NCI-H774 (cell line): ENCODE data around the gene ERBIN.
"Not testable (repeated sequence)": the region's sequence is repeated elsewhere in the genome, so short reads cannot be mapped to it uniquely, and the experiment has no call there.

Source experiments
- DNase-seq: peaks from one replicate; lab custom pipeline; 2025; lab: John Stamatoyannopoulos, UW

Gene ERBIN

DNA sequence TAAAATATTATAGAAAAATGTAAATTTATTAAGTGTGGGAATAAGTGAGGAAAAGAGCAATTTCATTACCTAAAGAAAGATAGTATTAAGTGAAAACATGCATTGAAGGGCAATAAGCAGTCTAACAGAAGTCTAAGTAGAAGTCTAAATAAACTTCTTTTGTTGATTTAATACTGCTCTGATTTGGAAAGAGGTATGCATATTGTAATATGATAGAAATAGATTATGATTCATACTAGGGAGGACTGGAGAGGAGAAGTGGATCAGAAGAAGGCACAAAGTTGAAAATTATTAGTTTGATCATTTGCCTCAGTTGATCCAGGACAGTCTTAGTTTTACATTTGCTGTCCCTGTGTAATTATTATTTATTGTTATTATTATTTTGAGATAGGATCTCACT is 6.6 kb upstream of the ERBIN start:
- no peak for DNase-seq

DNA sequence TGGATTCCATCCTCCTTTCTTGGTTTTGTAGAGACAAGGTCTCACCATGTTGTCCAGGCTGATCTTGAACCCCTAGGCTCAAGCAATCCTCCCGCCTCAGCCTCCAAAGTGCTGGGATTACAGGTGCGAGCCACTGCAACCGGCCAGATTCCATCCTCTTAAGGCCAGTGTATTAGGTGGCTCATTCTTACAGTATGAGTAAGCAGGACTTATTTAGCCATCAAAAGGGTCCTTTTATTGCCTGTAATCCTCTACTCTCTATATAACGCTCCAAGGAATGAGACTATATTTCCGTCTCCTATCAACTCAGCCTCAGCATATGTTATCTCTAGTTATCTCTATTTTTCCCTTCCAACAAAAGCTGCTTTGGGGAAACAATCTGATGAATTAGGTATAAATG is 3.0 kb upstream of the ERBIN start:
- DNase-seq: no peak

DNA sequence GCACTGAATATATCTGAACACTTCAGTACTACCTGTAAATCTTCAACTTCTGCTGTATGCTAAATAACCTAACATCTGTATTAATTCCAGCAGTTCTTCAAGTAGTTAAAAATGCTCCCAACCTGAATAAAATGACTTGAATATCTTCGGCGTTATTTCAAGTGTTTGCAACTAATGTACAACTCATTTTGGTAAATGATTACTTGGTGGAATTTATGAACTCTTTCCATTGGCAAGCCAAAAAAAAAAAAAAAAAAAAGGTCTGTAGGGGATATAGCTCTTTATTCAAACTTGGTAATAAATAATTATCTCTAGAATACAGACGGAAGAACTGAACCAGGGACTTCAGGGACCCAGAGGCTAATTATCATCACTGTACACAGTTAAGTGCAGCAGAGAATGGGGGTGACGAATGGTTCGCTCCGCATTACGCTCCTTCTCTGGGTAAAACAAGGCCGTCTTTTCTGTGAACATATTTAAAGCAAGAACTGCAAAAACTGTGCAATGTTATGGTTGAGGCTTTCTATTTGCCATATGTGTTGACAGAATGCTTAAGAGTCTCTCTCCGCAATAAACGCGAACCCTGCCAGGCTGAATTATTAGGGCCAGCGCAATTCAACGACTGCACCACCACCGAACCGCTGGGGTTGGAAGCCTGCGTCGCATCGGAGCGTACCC is 1.9 kb upstream of the ERBIN start:
- DNase-seq: peak; percentile 46

DNA sequence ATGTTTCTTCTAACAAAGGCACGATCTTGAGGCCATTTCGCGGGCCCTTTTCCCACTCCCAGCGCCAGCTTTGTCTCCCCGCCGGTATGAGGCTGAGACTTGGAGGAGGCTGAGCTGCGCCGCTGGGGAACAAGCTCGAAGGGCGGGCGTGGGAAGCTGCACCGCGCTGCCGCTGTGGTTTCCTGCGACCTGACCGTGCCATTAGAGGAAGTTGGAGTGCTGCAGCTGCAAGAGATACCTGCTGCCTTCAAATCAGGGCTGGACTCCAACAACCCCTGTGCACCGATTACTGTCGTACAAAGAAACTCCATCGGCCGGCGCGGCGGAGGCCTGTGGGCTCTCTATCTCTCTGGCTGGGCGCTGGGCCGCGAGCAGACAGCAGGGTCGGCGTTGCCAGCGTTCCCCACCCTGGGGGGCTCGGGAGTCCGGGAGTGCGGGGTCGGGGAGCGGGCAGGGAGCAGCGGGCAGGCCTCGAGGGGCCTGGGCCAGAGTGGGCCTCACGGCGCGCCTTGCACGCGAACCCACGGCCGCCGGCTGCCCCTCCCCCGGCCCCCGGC is 1.3 kb upstream of the ERBIN start:
- DNase-seq: no peak

DNA sequence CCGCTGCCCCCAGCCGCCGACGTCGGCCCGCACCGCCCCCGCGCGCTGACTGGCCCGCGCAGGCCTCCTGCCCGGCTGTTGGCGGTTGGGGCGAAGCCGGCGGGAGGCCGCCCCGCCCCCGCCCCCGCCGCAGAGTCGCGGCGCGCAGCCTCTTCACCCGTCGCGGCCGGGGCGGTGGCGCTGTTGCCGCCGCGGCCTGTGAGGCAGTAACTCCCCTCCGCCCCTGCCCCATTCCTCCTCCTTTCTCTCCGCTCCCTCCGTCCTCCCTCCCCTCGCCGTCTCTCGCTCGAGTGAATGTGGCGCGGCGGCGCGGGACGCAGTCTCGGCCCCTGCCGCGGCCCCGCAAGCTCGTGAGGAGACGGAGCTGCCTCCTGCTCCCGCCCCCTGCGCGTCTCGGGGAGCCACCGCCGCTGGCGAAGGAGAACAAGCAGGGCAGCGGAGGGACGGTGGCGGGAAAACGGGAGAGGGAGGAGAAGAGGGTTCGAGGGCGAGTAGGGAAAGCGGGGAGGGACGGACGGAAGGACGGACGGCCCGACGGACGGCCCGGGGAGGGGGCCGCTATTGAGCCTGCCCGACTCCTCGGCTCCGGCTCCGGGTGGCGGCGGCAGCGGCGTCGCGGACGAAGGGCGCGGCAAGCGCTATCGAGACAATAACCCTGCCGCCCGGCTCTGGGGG is 637 bp upstream of the ERBIN start:
- DNase-seq: peak; percentile 89

DNA sequence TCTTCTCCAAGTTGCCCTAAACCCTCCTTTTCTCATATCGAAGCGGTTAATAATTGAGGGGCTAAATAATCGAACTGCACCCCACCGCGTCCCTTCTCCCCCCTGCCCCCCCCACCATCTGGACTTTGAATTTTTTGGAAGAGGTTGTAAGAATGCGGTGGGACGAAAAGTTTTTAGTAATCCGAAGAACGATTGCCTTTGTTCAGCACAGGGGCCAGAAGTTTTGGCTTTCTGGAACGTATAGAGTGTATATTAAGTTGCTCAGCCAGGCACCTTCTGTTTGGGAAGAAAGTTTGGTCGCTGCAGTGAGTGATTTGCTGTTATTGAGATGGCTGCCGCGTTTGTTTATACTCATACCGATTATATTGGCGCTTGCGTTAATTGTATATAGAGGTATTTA is 518 bp downstream of the ERBIN start:
- no peak for DNase-seq

DNA sequence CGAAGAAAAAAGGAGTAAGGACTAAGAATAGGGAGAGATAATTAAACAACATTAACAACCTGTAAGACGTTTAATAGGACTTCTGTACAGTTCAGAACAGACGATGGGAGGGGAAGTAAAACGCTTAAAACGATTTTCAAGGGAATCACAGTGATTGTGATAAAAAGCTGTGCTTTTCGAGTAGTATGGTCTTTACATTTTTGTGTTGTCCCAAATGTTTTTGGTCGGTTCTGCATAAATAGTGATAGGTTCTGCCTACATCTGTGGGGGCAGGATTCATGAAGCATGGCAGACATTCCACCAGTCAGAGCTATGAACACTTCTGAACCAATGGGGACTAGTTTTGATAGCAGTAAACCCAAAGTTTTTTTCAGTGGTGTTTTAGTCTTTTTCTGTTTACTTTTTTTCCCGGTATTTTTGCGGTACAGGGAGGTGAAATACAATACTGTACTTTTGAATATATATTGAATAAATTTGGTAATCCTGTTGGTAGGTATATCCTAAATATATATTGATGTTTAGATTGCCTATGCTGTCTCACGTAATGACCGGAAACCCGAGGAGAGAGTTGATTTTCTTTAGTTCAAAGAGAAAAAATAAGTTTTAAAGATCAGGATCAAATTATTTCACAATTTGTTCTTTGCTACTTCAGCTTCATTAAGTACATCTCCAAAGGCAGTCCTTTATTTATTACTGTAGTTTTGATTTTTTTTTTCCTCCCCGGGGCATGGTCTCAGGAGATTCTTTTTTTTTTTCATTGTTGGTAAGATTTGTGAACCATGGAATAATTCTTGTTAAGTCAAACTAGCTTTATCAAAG is 1.3 kb downstream of the ERBIN start:
- no peak for DNase-seq

DNA sequence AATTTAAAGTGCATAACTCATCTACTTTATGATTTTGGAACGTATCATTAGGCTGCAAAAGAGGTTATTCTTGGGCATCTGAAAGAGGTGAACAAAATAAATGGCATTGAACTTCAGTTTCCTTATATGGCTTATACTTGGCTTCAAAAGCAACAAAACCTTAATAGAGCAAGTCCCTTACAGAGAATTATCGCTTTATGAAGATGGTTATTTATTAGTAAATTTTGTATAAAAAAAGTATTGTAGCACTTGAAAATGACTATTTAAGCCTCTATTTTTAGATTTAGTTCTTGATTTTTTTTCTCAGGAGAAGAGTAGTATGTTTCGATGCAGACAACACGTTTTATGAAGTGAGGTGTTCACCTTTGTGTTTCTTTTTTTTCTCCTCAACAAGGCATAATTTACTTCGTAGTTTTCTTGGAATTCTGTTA is 2.0 kb downstream of the ERBIN start:
- DNase-seq: no peak

DNA sequence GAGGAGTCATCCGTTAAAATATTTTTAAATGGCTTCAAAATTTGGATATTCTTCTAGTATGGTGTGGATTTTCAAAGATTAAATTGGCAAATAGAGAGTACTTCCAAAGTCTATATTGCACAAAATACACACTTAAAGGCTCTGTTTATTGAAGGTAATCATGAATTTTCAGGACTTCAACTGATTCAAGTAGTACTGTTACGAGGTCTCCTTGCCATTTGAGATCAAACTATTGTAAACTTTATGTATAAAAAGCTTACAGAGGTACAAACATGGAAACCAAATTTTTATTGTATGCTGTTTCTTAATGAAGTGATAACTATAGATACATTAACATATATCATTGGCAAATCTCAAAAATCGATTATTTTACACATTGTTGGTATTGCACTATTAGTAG is 2.5 kb downstream of the ERBIN start:
- no peak for DNase-seq

DNA sequence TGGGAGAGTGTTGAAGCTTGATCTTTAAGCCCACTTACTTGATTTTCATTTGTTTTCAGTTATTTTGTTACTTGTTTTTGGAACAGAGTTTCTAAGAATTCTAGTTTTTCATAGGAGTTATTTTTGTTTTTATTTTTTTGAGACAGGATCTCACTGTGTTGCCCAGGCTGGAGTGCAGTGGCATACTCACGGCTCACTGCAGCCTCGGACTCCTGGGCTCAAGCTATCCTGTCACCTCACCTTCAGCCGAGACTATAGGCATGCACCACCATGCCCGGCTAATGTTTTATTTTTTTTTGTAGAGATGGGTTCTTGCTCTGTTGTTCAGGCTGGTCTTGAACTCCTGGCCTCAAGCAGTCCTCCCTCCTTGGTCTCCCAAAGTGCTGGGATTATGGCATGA is 6.3 kb downstream of the ERBIN start:
- no peak for DNase-seq

DNA sequence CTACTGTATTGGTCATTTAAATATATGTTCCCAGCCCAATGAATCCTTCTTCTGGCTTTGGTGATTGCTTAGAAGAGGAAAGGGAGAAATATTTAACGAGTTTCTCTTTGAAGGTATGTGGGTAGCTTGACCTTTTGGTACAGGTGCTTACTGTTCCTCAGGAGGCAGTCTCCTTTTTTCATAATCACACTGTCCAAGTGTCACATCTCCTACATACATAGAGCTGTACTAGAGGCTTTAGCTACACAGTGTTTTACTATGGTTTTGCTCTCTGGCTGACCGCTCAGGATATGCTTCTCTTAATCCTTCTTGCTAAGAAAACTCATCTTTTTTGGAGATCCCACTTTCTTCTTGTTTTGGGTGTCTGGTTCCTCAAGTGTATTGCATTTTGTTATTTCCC is 6.9 kb downstream of the ERBIN start:
- DNase-seq: no peak

DNA sequence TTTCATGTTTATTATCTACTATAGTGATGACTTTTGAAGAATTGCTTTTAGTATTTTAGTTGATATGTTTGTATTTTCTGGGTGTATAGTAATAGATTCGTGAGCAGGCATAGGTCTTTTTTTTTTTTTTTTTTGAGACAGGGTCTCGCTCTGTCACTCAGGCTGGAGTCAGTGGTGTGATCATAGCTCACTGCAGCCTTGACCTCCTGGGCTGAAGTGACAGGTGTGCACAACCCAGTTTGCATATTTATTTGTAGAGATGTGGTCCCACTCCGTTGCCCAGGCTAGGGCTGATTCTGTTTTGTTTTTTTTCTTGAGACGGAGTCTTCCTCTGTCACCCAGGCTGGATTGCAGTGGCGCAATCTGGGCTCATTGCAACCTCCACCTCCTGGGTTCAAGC is 11.9 kb downstream of the ERBIN start:
- no peak for DNase-seq

DNA sequence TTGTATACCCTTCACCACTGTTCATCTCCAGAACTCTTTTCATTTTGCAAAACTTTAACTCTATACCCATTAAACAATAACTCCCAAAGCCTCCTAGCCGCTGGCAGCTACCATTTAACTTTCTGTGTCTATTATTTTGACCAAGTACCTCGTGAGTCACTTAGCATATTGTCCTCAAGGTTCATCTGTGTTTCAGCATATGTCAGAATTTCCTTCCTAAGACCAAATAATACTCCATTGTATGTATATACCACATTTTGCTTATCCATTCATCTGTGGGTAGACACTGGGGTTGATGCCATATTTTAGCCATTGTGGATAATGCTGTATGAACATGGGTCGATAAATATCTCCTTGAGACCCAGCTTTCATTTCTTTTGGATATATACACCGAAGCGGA is 17.4 kb downstream of the ERBIN start:
- DNase-seq: no peak

DNA sequence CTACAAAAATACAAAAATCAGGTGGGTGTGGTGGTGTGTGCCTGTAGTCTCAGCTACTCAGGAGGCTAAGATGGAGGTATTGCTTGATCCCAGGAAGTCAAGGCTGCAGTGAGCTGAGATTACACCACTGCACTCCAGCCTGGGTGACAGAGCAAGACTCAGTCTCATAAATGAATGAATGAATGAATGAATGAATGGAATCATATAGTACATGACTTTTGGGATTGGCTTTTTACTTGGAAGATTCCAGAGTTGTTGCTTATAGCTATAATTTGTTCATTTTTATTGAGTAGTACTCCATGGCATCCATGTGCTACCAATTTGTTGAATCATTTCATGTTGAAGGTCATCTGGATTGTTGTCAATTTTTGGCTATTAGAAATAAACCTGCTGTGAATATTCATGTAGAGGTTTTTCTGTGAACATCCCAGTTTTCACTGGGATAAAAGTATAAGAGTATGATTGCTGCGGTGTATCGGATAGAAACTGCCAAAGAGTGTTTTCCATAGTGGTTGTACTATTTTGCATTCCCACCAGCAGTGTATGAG is 19.9 kb downstream of the ERBIN start:
- no peak for DNase-seq

DNA sequence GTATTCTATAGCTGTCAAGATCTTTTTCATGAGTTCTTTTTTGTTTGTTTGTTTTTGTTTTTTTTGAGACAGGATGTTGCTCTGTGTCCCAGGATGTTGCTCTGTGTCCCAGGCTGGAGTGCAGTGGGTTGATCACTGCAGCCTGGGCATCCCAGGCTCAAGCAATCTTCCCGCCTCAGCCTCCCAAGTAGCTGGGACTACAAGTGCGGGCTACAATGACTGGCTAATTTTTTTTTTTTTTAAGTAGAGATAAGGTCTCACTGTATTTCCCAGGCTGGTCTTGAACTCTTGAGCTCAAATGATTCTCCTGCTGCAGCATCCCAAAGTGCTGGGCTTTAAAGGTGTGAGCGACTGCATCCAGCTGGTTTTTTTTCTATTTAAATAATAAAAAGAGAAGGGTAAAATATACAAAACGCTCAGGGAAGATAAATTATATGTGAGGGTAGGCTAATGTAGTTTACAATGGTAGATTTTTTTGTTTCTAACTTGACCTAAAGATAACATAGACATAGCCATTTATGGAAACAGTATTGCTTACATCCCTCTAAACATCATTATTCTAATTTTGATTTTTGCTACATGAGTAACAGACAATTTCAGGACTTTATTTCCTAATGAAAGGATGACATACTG is 21.9 kb downstream of the ERBIN start:
- DNase-seq: no peak

DNA sequence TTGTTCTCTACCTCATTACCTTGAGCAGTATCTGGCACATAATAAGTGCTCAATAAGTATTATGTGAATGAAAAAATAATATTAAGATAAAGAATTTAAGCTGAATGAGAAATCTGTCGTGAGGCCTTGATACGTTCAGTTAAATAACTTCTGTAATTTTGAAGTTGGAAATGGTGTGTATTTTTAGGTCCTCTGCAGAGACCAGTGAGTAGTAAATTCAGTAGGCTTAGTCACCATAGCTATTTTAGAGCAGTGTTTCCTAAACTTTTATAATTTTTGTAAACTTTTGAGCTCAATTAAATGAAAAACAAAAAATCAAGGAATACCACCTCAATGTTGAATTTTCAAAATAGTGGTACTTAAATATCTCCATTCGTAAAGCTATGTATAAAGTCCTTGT is 25.0 kb downstream of the ERBIN start:
- DNase-seq: no peak

DNA sequence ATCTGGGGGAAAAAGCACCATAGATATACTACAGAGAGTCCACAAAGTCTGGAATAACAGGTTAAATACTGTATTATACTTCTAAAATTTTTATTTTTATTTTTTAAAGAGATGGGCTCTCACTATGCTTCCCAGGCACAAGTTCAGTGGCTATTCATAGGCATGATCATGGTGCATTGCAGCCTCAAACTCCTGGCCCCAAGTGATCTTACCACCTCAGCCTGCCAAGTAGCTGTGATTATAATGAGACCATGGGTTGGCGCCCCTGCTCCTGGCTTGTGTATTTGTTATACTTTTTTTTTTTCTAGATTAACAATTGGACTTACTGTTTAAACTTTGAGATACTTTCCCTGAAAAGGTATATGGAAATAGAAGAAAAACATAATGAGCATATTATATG is 25.9 kb downstream of the ERBIN start:
- no peak for DNase-seq

DNA sequence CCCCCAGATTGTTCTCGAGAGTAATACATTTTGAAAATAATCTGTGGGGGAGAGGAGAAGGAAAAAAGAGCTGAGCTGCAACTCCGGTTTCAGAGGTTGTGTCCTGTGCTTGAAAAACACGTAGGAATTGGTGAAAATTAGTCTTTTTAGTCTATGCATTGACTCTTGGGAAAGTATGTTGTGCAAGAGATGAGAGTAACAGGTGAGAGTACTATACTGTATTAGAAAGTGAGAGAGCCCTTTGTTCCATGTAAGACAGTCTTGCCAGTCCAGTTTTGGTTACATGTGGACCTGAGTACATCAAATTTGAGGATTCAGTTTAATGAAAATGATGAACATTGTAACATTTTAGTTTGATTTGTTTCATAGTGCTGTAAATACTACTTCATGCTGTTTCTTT is 27.8 kb downstream of the ERBIN start:
- no peak for DNase-seq

DNA sequence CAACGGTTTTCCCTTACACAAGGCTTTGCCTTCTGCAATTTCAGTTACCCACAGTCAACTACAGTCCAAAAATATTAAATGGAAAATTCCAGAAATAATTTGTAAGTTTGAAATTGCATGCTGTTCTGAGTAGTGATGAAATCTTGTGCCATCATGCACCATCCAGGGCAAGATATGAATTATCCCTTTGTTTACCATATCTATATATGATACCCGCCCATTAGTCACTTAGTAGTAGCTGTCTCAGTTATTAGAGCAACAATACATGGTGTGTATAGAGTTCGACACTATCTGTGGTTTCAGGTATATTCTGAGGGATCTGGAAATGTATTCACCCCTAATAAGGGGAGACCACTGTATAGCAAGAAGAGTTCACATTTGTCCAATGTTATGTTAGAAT is 29.4 kb downstream of the ERBIN start:
- no peak for DNase-seq

DNA sequence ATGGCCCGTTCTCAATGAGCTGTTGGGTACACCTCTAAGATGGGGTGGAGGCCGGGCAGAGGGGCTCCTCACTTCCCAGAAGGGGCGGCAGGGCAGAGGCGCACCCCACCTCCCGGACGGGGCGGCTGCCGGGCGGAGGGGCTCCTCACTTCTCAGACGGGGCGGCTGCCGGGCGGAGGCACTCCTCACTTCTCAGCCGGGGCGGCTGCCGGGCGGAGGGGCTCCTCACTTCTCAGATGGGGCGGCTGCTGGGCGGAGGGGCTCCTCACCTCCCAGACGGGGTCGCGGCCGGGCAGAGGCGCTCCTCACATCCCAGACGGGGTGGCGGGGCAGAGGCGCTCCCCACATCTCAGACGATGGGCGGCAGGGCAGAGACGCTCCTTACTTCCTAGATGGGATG is 31.3 kb downstream of the ERBIN start:
- DNase-seq: not testable (repeated sequence)

DNA sequence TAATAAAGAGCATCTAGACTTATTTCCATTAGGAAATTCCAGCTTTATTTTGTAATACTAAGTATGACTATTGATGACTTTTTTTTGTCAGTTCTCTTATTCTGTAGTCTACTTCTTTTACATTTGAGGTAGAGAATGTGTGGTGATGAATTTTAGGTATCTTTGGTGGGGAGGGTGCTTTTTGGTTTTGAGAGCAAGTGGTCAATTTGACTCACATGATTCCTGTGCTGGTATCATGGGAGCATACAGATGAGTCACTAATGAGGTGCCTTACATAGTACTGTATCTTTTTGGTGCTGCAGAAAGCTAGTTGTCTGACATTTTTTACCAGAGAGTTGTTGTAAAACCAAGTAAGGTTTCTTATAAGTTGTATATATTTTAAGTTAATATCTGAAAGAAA is 35.3 kb downstream of the ERBIN start:
- DNase-seq: no peak
